Astrocyte (in vitro differentiated cells and primary cell): ENCODE results near the gene PLXND1. TPM values are rescaled to one million over a fixed set of nuclear protein-coding genes. Genes with fewer than 3 reads are reported as not detected.

Experiments used
- DNase-seq: peaks from one replicate; pipeline ENCODE4 v3.0.0-alpha.2; 2010; ENCODE audit warnings: low read depth
- FAIRE-seq: peaks from 2 replicates; lab custom pipeline; 2011; peaks lifted over from hg19 to GRCh38; lab: Jason Lieb, UNC
- H2AFZ ChIP-seq: 2 replicates; pipeline ENCODE4 v1.6.0; 2012; ENCODE audit warnings: low read depth, low read length, inconsistent platforms
- H3K27ac ChIP-seq: 2 replicates; pipeline ENCODE4 v1.5.1; 2011; ENCODE audit warnings: low read depth, low read length, inconsistent platforms
- H3K27me3 ChIP-seq: 2 replicates; pipeline ENCODE4 v1.6.0; 2011; ENCODE audit warnings: low read length, inconsistent platforms; ENCODE audit not compliant: insufficient read depth
- H3K36me3 ChIP-seq: 2 replicates; pipeline ENCODE4 v1.5.1; 2011; ENCODE audit warnings: low read length, inconsistent platforms; ENCODE audit not compliant: insufficient read depth
- H3K4me1 ChIP-seq: 2 replicates; pipeline ENCODE4 v1.5.1; 2011; ENCODE audit warnings: low read length, inconsistent platforms; ENCODE audit not compliant: insufficient read depth
- H3K4me2 ChIP-seq: 2 replicates; pipeline ENCODE4 v1.6.0; 2012; ENCODE audit warnings: low read length, inconsistent platforms
- H3K4me3 ChIP-seq: 2 replicates; pipeline ENCODE4 v1.5.1; 2011; ENCODE audit warnings: low read depth, mild to moderate bottlenecking, low read length, inconsistent platforms; ENCODE audit not compliant: insufficient read depth
- H3K79me2 ChIP-seq: 2 replicates; pipeline ENCODE4 v1.6.0; 2012; ENCODE audit warnings: mild to moderate bottlenecking, low read length, inconsistent platforms; ENCODE audit not compliant: insufficient read depth
- H3K9ac ChIP-seq: 2 replicates; pipeline ENCODE4 v1.6.0; 2012; ENCODE audit warnings: mild to moderate bottlenecking, low read length, inconsistent platforms
- H3K9me3 ChIP-seq: 2 replicates; pipeline ENCODE4 v1.5.1; 2012; ENCODE audit warnings: low read depth, mild to moderate bottlenecking, low read length, inconsistent platforms; ENCODE audit not compliant: insufficient read depth
- H4K20me1 ChIP-seq: 2 replicates; pipeline ENCODE4 v1.6.0; 2012; ENCODE audit warnings: low read length, inconsistent platforms; ENCODE audit not compliant: insufficient read depth
- H3K27ac Mint-ChIP-seq: one replicate; pipeline ENCODE4 v1.8.0; 2021; ENCODE audit warnings: mild to moderate bottlenecking, mixed read lengths; ENCODE audit not compliant: unreplicated experiment
- H3K27me3 Mint-ChIP-seq: one replicate; pipeline ENCODE4 v1.8.0; 2021; ENCODE audit warnings: low read depth, mixed read lengths; ENCODE audit not compliant: unreplicated experiment
- H3K36me3 Mint-ChIP-seq: one replicate; pipeline ENCODE4 v1.8.0; 2021; ENCODE audit warnings: low read depth, mixed read lengths; ENCODE audit not compliant: unreplicated experiment
- H3K4me1 Mint-ChIP-seq: one replicate; pipeline ENCODE4 v1.8.0; 2021; ENCODE audit warnings: low read depth, mixed read lengths; ENCODE audit not compliant: unreplicated experiment
- H3K4me3 Mint-ChIP-seq: one replicate; pipeline ENCODE4 v1.8.0; 2021; ENCODE audit warnings: mild to moderate bottlenecking, moderate library complexity, mixed read lengths; ENCODE audit not compliant: unreplicated experiment
- H3K9me3 Mint-ChIP-seq: one replicate; pipeline ENCODE4 v1.8.0; 2021; ENCODE audit warnings: mild to moderate bottlenecking, mixed read lengths; ENCODE audit not compliant: unreplicated experiment
- EZH2 ChIP-seq: IDR thresholded peaks from 2 replicates; pipeline ENCODE4 v1.6.1; 2012; ENCODE audit warnings: mild to moderate bottlenecking, low read length, inconsistent platforms; ENCODE audit not compliant: insufficient read depth
- total RNA-seq: library from RNA; stranded (reverse); gene quantifications from 2 replicates; pipeline ENCODE4 v1.2.1, GENCODE V29; 2021
- TF ChIP-seq, protein P1 (sequence below): IDR thresholded peaks from 2 replicates; pipeline ENCODE4 v1.5.1; 2011; ENCODE audit warnings: low read depth, mild to moderate bottlenecking, inconsistent platforms, low read length, moderate library complexity; ENCODE audit not compliant: insufficient read depth

PLXND1 gene
- total RNA-seq, 1 donor from 2014 or later = 184 TPM

GRCh38 chr3:129597087-129597999 is 9.1 kb downstream of the PLXND1 start:
- peak overlapping the region; percentile 91 for H3K27ac ChIP-seq
- H3K36me3 ChIP-seq = no peaks in the 10 kb centered on the region
- H3K9me3 Mint-ChIP-seq = no peaks in the 10 kb centered on the region
- TF ChIP-seq, protein P1, sequence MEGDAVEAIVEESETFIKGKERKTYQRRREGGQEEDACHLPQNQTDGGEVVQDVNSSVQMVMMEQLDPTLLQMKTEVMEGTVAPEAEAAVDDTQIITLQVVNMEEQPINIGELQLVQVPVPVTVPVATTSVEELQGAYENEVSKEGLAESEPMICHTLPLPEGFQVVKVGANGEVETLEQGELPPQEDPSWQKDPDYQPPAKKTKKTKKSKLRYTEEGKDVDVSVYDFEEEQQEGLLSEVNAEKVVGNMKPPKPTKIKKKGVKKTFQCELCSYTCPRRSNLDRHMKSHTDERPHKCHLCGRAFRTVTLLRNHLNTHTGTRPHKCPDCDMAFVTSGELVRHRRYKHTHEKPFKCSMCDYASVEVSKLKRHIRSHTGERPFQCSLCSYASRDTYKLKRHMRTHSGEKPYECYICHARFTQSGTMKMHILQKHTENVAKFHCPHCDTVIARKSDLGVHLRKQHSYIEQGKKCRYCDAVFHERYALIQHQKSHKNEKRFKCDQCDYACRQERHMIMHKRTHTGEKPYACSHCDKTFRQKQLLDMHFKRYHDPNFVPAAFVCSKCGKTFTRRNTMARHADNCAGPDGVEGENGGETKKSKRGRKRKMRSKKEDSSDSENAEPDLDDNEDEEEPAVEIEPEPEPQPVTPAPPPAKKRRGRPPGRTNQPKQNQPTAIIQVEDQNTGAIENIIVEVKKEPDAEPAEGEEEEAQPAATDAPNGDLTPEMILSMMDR = no peak
- no peak for TF ChIP-seq EZH2
- H3K4me2 ChIP-seq = peak overlapping the region; percentile 80
- H3K27ac Mint-ChIP-seq = peak overlapping the region; percentile 85
- peak overlapping the region; percentile 79 for H3K9ac ChIP-seq
- no peaks in the 10 kb centered on the region for H3K27me3 Mint-ChIP-seq
- peaks cover 14% of the 10 kb centered on the region for H4K20me1 ChIP-seq
- DNase-seq (peak; percentile 59), FAIRE-seq (no peak)
- H3K4me1 ChIP-seq = peaks cover 61% of the 10 kb centered on the region
- H3K4me1 Mint-ChIP-seq = peaks cover 74% of the 10 kb centered on the region
- H3K9me3 ChIP-seq = no peaks in the 10 kb centered on the region
- peaks cover 2% of the 10 kb centered on the region for H3K36me3 Mint-ChIP-seq
- peak overlapping the region; percentile 56 for H2AFZ ChIP-seq
- H3K79me2 ChIP-seq = peaks cover 88% of the 10 kb centered on the region
- H3K4me3 ChIP-seq = no peak overlapping the region
- H3K27me3 ChIP-seq = no peaks in the 10 kb centered on the region
- H3K4me3 Mint-ChIP-seq = no peak overlapping the region

DNA sequence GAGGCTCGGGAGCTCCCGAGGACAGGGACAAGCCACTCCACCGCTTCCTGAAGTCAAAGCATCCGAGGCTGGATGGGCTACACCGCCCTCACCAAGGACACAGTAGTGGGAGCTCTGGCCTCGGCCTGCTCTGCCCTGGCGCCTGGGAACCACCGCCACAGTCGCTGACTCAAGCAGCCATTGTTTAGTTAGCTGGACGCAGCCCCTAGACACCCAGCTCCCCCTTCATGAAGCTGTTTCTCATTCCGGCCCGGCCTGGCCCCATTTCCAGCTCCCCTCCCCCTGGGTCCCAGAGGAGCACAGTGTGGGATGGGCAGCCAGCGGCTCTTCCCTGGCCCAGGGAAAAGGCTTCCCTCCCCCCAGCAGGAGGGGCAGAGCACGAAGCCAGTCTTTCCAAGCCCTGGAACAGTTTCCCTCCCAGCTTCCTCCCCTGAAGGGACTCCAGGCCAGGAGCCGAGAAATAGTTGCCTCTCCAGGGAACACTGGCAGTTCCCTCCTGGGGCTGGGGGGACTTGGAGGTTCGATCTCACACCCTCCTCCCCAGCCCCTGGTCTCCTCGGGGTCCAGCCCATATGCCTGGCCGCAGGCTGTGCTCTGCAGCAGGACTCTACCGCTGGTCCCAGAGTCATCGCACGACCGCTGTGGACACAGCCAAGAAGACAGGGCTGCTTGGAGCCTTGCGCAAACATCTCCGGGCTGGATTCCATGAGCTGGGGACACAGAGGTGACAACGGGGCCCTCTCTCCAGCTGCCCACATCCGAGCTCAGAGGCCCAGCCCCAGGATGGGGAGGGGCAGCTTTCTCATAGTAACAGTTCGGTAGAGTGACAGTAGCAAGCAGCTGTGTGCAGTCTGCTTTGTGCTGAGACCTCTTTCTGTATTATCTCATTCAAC is 10.0 kb downstream of the PLXND1 start:
- peak overlapping the region; percentile 85 for H3K27ac Mint-ChIP-seq
- FAIRE-seq (peak; percentile 52), DNase-seq (peak; percentile 92)
- Histone ChIP-seq H3K36me3 (no peaks in the 10 kb centered on the region), H3K27me3 (no peaks in the 10 kb centered on the region), H3K4me3 (no peak overlapping the region), H2AFZ (peak overlapping the region; percentile 56), H3K4me1 (peaks cover 61% of the 10 kb centered on the region), H3K9ac (peak overlapping the region; percentile 79), H3K4me2 (peak overlapping the region; percentile 80), H3K79me2 (peaks cover 88% of the 10 kb centered on the region), H3K27ac (peak overlapping the region; percentile 91), H4K20me1 (peaks cover 6% of the 10 kb centered on the region), H3K9me3 (no peaks in the 10 kb centered on the region)
- H3K4me3 Mint-ChIP-seq = peak overlapping the region; percentile 27
- H3K27me3 Mint-ChIP-seq = no peaks in the 10 kb centered on the region
- H3K9me3 Mint-ChIP-seq = no peaks in the 10 kb centered on the region
- no peak for TF ChIP-seq EZH2
- TF ChIP-seq, protein P1 = no peak
- no peaks in the 10 kb centered on the region for H3K36me3 Mint-ChIP-seq
- peaks cover 75% of the 10 kb centered on the region for H3K4me1 Mint-ChIP-seq
